Neural progenitor cell (in vitro differentiated cells): Measurements from ENCODE around the gene PRDX6. TPM values are rescaled to one million over a fixed set of nuclear protein-coding genes. Genes with fewer than 3 reads are reported as not detected.

Experiments used
- DNase-seq: peaks from one replicate; pipeline ENCODE4 v3.0.0-alpha.2; 2016; ENCODE audit warnings: low spot score
- H2AFZ ChIP-seq: fragments of 200-600 bp; sonication (generic); replicated peaks from 2 replicates; pipeline ENCODE4 v1.6.1; 2016; ENCODE audit warnings: antibody characterized with exemption
- H3F3A ChIP-seq: fragments of 200-600 bp; sonication (generic); 2 replicates; pipeline ENCODE4 v1.6.1; 2016; ENCODE audit warnings: antibody characterized with exemption, low read depth
- H3K27ac ChIP-seq: fragments of 200-600 bp; sonication (generic); 2 replicates; pipeline ENCODE4 v1.5.1; 2016; ENCODE audit warnings: mild to moderate bottlenecking
- H3K27me3 ChIP-seq: fragments of 200-600 bp; sonication (generic); 2 replicates; pipeline ENCODE4 v1.6.1; 2016; ENCODE audit warnings: mild to moderate bottlenecking, moderate library complexity
- H3K36me3 ChIP-seq: fragments of 200-600 bp; sonication (generic); 2 replicates; pipeline ENCODE4 v1.5.1; 2016
- H3K4me1 ChIP-seq: fragments of 200-600 bp; sonication (generic); 2 replicates; pipeline ENCODE4 v1.6.1; 2016; ENCODE audit warnings: mixed run types
- H3K4me2 ChIP-seq: fragments of 200-600 bp; sonication (generic); 2 replicates; pipeline ENCODE4 v1.6.1; 2016
- H3K4me3 ChIP-seq: fragments of 200-600 bp; sonication (generic); 2 replicates; pipeline ENCODE4 v1.5.1; 2016
- H3K79me2 ChIP-seq: fragments of 200-600 bp; sonication (generic); 2 replicates; pipeline ENCODE4 v1.6.1; 2016; ENCODE audit warnings: low read depth
- H3K9ac ChIP-seq: fragments of 200-600 bp; sonication (generic); 2 replicates; pipeline ENCODE4 v1.6.1; 2016
- H3K9me3 ChIP-seq: fragments of 200-600 bp; sonication (generic); 2 replicates; pipeline ENCODE4 v1.5.1; 2016; ENCODE audit warnings: low read depth
- H4K20me1 ChIP-seq: fragments of 200-600 bp; sonication (generic); 2 replicates; pipeline ENCODE4 v1.6.1; 2016; ENCODE audit warnings: low read depth
- H3K27ac Mint-ChIP-seq: 3 replicates; pipeline ENCODE4 v1.8.0; 2021; ENCODE audit warnings: mixed read lengths
- H3K27me3 Mint-ChIP-seq: 2 replicates; pipeline ENCODE4 v1.8.0; 2022; ENCODE audit warnings: low read depth, mild to moderate bottlenecking, inconsistent platforms, moderate library complexity, mixed read lengths; ENCODE audit not compliant: insufficient read depth
- H3K36me3 Mint-ChIP-seq: 3 replicates; pipeline ENCODE4 v1.8.0; 2021; ENCODE audit warnings: mixed read lengths
- H3K4me1 Mint-ChIP-seq: 3 replicates; pipeline ENCODE4 v1.8.0; 2021; ENCODE audit warnings: mixed read lengths
- H3K4me3 Mint-ChIP-seq: 3 replicates; pipeline ENCODE4 v1.8.0; 2021; ENCODE audit warnings: mild to moderate bottlenecking, moderate library complexity, mixed read lengths
- H3K9me3 Mint-ChIP-seq: 3 replicates; pipeline ENCODE4 v1.8.0; 2020; ENCODE audit warnings: mixed read lengths
- EZH2 ChIP-seq: fragments of 200-600 bp; sonication (generic); IDR thresholded peaks from 2 replicates; pipeline ENCODE4 v1.6.1; 2017; ENCODE audit warnings: antibody characterized with exemption, mild to moderate bottlenecking, moderate library complexity
- EZH2phosphoT487 ChIP-seq: fragments of 200-600 bp; sonication (generic); IDR thresholded peaks from 2 replicates; pipeline ENCODE4 v1.6.1; 2017; ENCODE audit warnings: antibody characterized with exemption
- total RNA-seq: library from RNA; depleted of rRNA; stranded (reverse); fragments of >200 nt; gene quantifications from 2 replicates; pipeline ENCODE4 v1.2.3, GENCODE V29; 2015; ENCODE audit warnings: low replicate concordance
- TF ChIP-seq, protein P1 (sequence below): fragments of 200-600 bp; sonication (generic); IDR thresholded peaks from 2 replicates; pipeline ENCODE4 v1.5.1; 2017; ENCODE audit warnings: antibody characterized with exemption, mild to moderate bottlenecking

The PRDX6 gene
- total RNA-seq, 1 donor from 2014 or later, result 441 TPM

DNA sequence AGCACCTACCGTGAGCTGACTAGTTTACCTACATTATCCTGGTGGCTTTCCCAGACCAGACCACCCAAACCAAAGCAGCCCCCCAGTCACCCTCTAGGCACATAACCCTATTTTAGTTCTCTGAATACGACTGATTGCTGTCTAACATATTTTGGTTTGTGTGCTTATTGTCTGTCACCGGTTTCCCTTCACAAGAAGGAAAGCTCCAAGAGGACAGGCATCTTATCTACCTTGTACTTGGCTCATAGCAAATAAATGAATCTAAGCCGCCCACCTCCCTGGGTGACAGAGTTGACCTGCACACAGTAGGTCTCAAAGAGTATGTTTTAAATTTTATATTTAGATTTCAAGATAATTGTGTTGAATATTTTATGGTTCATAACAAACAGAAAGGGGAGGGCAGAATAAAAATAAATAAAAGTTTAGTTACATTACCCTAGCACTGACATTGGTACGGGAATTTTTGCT lies 904 bp upstream of the PRDX6 start:
- Histone ChIP-seq H3K27me3 (no peaks in the 10 kb centered on the region), H3K27ac (no peak overlapping the region), H3K4me3 (peak overlapping the region; percentile 79), H2AFZ (peak overlapping the region; percentile 83), H3F3A (peaks cover 4% of the 10 kb centered on the region), H3K4me2 (peak overlapping the region; percentile 93), H3K4me1 (peaks cover 33% of the 10 kb centered on the region), H3K36me3 (peaks cover 6% of the 10 kb centered on the region), H3K9ac (peak overlapping the region; percentile 53), H4K20me1 (peaks cover 35% of the 10 kb centered on the region), H3K9me3 (peaks cover under 1% of the 10 kb centered on the region), H3K79me2 (peaks cover 57% of the 10 kb centered on the region)
- H3K27ac Mint-ChIP-seq, result no peak overlapping the region
- peaks cover 25% of the 10 kb centered on the region for H3K36me3 Mint-ChIP-seq
- H3K4me3 Mint-ChIP-seq, result peak overlapping the region; percentile 90
- H3K27me3 Mint-ChIP-seq, result no peaks in the 10 kb centered on the region
- H3K4me1 Mint-ChIP-seq, result peaks cover 31% of the 10 kb centered on the region
- no peak for TF ChIP-seq EZH2
- TF ChIP-seq, protein P1, sequence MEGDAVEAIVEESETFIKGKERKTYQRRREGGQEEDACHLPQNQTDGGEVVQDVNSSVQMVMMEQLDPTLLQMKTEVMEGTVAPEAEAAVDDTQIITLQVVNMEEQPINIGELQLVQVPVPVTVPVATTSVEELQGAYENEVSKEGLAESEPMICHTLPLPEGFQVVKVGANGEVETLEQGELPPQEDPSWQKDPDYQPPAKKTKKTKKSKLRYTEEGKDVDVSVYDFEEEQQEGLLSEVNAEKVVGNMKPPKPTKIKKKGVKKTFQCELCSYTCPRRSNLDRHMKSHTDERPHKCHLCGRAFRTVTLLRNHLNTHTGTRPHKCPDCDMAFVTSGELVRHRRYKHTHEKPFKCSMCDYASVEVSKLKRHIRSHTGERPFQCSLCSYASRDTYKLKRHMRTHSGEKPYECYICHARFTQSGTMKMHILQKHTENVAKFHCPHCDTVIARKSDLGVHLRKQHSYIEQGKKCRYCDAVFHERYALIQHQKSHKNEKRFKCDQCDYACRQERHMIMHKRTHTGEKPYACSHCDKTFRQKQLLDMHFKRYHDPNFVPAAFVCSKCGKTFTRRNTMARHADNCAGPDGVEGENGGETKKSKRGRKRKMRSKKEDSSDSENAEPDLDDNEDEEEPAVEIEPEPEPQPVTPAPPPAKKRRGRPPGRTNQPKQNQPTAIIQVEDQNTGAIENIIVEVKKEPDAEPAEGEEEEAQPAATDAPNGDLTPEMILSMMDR, result no peak
- no peak for TF ChIP-seq EZH2phosphoT487
- no peak for DNase-seq
- peaks cover 10% of the 10 kb centered on the region for H3K9me3 Mint-ChIP-seq

DNA sequence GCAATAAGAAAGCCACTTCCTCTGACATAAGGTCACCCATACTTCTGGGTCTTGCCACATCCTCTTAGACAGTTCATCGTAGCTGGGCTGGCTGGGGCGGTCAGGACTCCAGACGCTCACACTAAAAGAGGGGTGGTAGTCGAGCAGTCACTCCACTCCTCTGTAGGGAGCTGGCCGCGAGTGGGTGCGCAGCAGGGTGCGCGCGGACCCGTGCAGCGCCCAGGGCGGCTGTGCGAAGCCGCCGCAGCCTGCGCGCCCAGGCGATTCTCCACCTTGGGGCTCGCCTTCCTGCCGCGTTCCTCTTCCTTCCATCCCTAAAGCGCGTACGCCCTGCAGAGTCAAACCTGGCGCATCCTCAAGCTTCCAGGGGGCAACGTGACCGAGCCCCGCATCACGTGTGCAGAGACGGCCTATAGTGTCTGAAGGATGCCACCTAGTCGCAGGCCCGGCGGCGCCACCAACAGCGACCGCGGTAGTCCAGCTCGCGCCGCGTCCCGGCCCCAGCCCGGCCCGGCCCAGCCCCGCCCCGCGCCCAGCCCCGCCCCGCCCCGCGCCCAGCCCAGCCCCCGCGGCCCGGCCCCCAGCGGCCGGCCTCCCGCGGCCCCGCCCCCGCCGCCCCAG lies 360 bp upstream of the PRDX6 start:
- no peaks in the 10 kb centered on the region for H3K27me3 Mint-ChIP-seq
- Histone ChIP-seq H3K4me2 (peak overlapping the region; percentile 93), H2AFZ (peak overlapping the region; percentile 83), H3K79me2 (peaks cover 60% of the 10 kb centered on the region), H3K4me3 (peak overlapping the region; percentile 97), H4K20me1 (peaks cover 36% of the 10 kb centered on the region), H3K36me3 (peaks cover 12% of the 10 kb centered on the region), H3K9me3 (no peaks in the 10 kb centered on the region), H3K9ac (peak overlapping the region; percentile 53), H3K27me3 (no peaks in the 10 kb centered on the region), H3K4me1 (peaks cover 33% of the 10 kb centered on the region), H3K27ac (peak overlapping the region; percentile 98), H3F3A (peaks cover 4% of the 10 kb centered on the region)
- no peak overlapping the region for H3K27ac Mint-ChIP-seq
- TF ChIP-seq EZH2phosphoT487 (no peak), EZH2 (no peak)
- TF ChIP-seq, protein P1, result no peak
- peak overlapping the region; percentile 90 for H3K4me3 Mint-ChIP-seq
- H3K9me3 Mint-ChIP-seq, result peaks cover 5% of the 10 kb centered on the region
- H3K4me1 Mint-ChIP-seq, result peaks cover 31% of the 10 kb centered on the region
- peak; percentile 97 for DNase-seq
- peaks cover 27% of the 10 kb centered on the region for H3K36me3 Mint-ChIP-seq

DNA sequence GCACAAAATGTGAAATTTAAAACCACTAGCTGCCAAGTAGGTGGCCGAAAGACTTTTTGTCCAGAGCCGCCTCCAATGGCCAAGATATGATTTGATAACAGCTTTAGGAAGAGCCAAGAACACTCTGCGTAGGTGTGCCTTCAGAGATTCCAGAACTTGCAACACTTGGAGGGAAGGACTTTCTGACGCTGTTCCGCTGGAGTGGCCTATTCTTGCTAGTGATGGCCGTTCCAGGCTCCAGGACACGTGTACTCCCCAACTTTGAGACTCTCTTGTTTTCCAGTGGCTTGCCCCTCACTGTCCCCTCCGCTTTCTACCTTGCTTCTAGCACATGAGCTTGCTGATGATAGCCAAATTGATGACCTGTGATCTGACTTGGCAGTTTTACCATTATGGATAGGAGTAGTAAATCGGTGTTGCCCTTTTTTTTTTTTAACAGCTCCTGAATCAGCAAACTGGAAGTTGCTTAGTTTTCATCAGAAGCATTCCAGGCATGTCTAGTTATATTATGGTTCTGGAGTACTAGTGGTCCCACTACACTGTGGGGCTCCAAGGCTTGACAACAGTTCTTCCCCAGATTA lies 1.0 kb downstream of the PRDX6 start:
- Histone ChIP-seq H3K36me3 (peaks cover 24% of the 10 kb centered on the region), H3K4me3 (peak overlapping the region; percentile 97), H3K27me3 (no peaks in the 10 kb centered on the region), H3K4me2 (peak overlapping the region; percentile 88), H3K9ac (peak overlapping the region; percentile 98), H3K9me3 (no peaks in the 10 kb centered on the region), H3F3A (peaks cover 4% of the 10 kb centered on the region), H3K79me2 (peaks cover 69% of the 10 kb centered on the region), H3K4me1 (peaks cover 33% of the 10 kb centered on the region), H3K27ac (no peak overlapping the region), H2AFZ (peak overlapping the region; percentile 88), H4K20me1 (peaks cover 40% of the 10 kb centered on the region)
- Mint-ChIP-seq H3K36me3 (peaks cover 27% of the 10 kb centered on the region), H3K4me3 (peak overlapping the region; percentile 90), H3K27ac (peak overlapping the region; percentile 32), H3K4me1 (peaks cover 31% of the 10 kb centered on the region), H3K27me3 (no peaks in the 10 kb centered on the region), H3K9me3 (no peaks in the 10 kb centered on the region)
- DNase-seq, result peak; percentile 27
- TF ChIP-seq, protein P1, result no peak
- TF ChIP-seq EZH2phosphoT487 (no peak), EZH2 (no peak)
